GM10248 (cell line): ENCODE results near the gene NUBP2.

Experiments
- CTCF ChIA-PET: fragments of 300-600 bp; sonication (Branson Sonifier 250); formaldehyde crosslinking; extraction: SDS; loops from one replicate; lab custom pipeline; 2021; ENCODE audit warnings: antibody characterized with exemption; lab: Yijun Ruan, JAX
- POLR2A ChIA-PET: fragments of 350-650 bp; sonication (Branson Sonifier 250); formaldehyde crosslinking; extraction: SDS; loops from one replicate; lab custom pipeline; 2020; ENCODE audit warnings: antibody characterized with exemption; lab: Yijun Ruan, JAX
- DNase-seq: peaks from one replicate; pipeline ENCODE4 v3.0.0; 2012; ENCODE audit errors: extremely low spot score
- TF ChIP-seq, protein P1 (sequence below): IDR thresholded peaks from 2 replicates; pipeline ENCODE4 v1.5.1; 2012; ENCODE audit warnings: mild to moderate bottlenecking, low read depth; ENCODE audit errors: extremely low read depth, missing control alignments, control extremely low read depth

Gene NUBP2

DNA sequence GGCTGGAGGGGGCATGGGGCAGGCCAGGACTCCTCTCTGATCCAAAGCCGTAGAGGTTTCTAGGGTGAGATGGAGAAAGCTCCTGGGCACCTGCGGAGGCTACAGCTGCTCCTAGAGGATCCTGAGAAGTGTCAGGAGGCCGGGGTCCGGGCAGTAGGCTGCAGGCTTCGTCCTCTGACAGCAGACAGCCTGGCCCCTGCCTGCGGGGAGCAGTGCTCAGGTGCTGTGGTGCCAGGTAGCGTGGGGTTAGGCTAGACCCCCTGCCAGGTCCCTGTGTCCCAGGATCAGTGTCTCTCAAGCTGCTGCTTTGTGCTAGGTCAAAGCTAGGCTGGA is 8.3 kb upstream of the NUBP2 start:
- ChIA-PET POLR2A (interaction anchor here (0.9 kb wide), 1 partner anchor 190 kb away, joined by 3 read pairs; the partner anchor contains the start of gene RPS2), CTCF (interaction anchor here (0.7 to 1.4 kb wide), 4 partner anchors 8 to 42 kb away, joined by 3 to 17 read pairs (median 6); partner anchors contain the start of genes NUBP2 and SPSB3)
- no peak for DNase-seq
- TF ChIP-seq, protein P1, sequence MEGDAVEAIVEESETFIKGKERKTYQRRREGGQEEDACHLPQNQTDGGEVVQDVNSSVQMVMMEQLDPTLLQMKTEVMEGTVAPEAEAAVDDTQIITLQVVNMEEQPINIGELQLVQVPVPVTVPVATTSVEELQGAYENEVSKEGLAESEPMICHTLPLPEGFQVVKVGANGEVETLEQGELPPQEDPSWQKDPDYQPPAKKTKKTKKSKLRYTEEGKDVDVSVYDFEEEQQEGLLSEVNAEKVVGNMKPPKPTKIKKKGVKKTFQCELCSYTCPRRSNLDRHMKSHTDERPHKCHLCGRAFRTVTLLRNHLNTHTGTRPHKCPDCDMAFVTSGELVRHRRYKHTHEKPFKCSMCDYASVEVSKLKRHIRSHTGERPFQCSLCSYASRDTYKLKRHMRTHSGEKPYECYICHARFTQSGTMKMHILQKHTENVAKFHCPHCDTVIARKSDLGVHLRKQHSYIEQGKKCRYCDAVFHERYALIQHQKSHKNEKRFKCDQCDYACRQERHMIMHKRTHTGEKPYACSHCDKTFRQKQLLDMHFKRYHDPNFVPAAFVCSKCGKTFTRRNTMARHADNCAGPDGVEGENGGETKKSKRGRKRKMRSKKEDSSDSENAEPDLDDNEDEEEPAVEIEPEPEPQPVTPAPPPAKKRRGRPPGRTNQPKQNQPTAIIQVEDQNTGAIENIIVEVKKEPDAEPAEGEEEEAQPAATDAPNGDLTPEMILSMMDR, result no peak

DNA sequence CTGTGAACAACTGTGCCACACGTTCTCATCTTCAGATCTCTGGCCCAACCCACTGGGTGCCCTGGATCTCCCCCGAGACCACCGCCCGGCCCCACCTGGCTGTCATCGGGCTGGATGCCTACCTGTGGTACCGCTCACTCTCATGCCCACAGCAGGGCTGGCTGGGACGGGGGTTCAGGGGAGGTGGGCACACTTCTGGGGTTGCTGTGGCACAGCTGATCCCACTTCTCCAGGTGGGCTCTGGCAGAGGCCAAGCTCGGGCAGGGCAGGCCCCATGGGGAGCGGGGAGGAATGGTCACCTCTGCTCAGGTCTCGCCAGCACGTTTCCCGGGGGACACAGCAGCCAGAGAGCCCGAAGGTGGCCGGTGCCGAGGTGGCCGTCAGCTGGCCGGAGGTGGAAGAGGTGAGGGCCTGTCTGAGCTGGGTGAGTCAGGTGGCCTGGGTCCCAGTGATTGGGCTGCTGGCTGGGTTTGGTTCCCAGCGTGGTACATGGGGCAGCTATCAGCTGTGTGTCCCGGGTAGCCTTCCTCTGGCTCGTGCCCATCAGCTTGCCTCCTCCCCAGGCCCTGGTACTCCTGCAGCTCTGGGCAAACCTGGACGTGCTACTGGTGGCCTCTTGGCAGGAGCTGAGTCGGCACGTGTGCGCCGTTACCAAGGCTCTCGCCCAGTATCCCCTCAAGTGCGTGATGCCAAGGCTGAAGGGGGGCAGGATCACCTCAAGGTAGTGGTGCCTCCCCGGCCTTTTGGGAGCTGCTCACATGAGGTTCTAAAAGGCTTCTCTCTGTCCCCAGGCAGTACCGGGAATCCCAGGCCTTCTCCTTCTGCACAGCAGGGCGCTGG is 7.5 kb upstream of the NUBP2 start:
- ChIA-PET POLR2A (no interaction called here), CTCF (interaction anchor here (0.7 to 0.9 kb wide), 2 partner anchors 10 to 43 kb away, joined by 3 read pairs; no protein-coding TSS in a partner anchor)
- TF ChIP-seq, protein P1, result no peak
- DNase-seq, result no peak

DNA sequence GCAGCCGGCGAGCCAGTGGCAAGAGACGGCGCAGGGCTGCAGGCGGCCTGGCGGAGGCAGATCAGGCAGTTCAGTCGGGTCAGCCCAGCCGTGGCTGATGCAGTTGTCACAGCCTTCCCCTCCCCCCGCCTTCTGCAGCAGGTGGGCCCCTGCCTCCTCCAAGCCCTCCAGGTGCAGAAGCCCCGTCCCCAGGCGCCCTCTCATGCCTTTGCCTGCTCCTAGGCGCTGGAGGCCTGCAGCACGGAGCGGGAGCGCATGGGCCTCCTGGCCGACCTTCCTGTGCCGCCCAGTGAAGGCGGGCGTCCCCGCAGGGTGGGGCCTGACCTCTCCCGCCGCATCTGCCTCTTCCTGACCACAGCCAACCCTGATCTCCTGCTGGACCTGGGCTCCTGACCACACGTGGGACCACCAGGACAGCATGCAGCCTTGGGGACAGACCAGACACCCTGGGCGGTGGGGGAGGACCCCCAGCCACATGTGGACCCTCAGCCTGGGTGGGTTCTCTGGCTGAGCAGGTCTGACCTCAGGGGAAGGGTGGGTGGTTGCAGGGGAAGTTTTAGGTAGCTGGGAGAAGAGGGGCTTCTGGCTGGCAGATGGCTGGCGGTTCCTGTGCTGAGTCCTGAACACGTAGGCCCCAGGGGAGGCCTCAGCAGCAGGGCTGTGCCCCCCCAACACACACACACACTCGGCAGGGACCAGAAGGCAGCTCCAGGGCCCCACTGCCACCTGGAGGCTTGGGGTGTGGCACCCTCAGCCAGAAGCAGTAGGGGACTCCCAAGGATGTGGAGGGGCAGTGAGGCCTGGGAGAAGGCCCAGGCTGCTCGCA is 6.7 kb upstream of the NUBP2 start:
- DNase-seq, result no peak
- CTCF ChIA-PET, result no interaction called here
- TF ChIP-seq, protein P1, result no peak
- POLR2A ChIA-PET, result no interaction called here

DNA sequence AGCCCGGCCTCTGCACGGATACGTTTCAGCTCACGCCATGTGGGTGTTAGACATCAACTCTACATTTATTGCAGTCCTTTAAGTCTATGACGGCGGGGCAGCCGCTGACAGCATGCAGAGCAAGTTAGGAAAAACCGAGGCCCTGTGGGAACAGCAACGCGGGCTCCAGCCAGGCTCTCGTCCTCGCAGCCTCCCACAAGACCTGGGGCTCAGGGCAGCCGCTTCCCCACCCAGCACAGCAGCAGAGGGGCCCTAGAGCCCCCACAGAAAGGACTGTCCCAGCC is 6.1 kb upstream of the NUBP2 start:
- ChIA-PET POLR2A (no interaction called here), CTCF (no interaction called here)
- TF ChIP-seq, protein P1, result no peak
- DNase-seq, result no peak

DNA sequence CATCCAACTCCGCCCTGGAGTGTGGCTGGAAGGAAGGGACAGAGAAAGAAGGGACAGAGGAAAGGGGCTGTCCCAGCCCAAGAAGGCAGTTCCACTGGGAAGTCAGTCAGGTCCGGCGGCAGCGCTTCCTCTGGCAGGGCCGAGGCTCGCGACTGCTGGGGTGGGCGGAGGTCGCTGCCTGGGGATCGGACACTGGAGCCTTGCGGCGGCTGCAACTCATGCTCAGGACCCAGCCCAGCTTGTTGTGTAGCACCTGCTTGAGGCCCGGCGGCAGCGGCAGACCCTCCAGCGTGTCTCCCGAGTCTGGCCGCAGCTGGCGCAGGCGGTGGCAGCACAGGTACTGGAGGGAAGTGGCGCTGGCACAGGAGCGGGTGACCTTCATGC is 5.8 kb upstream of the NUBP2 start:
- TF ChIP-seq, protein P1, result no peak
- DNase-seq, result no peak
- ChIA-PET CTCF (no interaction called here), POLR2A (interaction anchor here (0.5 to 0.6 kb wide), 2 partner anchors 304 to 1106 kb away, joined by 3 to 4 read pairs; no protein-coding TSS in a partner anchor)

DNA sequence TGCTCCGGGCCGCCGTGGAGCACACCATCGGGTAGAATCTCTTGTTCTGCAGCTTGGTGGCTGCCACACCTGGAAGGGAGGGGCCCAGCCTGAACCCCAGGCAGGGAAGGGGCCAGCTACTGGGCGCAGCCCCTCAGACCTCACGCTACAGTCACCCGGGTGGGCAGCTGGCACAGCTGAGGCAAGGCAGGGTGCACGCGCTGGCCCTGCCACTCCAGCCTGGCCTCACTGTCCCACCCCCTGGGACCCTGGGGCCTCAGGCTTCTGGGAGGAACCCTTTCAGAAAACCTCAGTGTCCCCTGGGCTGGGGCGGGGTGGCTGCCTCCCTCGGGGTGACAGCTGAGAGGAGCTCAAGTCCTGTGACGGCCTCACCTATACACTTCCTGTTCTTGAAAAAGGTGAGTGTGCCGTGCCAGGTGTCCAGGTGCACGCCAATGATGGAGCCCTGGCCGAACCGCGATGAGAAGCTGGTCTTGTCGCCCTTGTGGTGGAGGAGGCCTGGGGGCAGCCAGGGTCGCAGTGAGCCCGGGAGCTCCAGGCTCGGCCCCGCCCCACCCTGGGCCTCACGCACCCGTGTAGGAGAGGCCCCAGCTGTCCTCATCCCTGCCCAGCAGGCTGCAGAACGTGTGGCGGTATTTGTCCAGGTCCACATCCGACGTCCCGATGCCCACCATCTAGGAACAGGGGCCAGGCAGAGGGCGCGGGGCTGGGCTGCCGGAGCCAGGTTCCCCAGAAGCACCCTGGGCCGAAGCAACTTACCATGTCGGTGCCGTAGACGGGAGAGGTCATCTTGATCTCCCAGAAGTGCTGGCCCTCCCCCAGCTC is 5.2 kb upstream of the NUBP2 start:
- ChIA-PET POLR2A (interaction anchor here (0.5 to 0.6 kb wide), 2 partner anchors 304 to 1107 kb away, joined by 3 to 4 read pairs; no protein-coding TSS in a partner anchor), CTCF (interaction anchor here (0.8 kb wide), 1 partner anchor 10 kb away, joined by 3 read pairs; no protein-coding TSS in a partner anchor)
- TF ChIP-seq, protein P1, result no peak
- no peak for DNase-seq
